KMS-11 (cell line): Measurements from ENCODE around the gene PHOSPHO1.

Experiments used
- H2AFZ ChIP-seq: fragments of 200-600 bp; sonication (generic); 2 replicates; pipeline ENCODE4 v1.6.1; 2016; ENCODE audit warnings: antibody characterized with exemption, mixed run types, low read depth
- H3K27ac ChIP-seq: fragments of 200-600 bp; sonication (generic); 2 replicates; pipeline ENCODE4 v1.6.1; 2016; ENCODE audit warnings: mild to moderate bottlenecking, mixed run types
- H3K27me3 ChIP-seq: fragments of 200-600 bp; sonication (generic); 2 replicates; pipeline ENCODE4 v1.6.1; 2017; ENCODE audit warnings: mild to moderate bottlenecking, low read depth, mixed run types, moderate library complexity; ENCODE audit not compliant: insufficient read depth
- H3K36me3 ChIP-seq: fragments of 200-600 bp; sonication (generic); 2 replicates; pipeline ENCODE4 v1.6.1; 2017; ENCODE audit warnings: mild to moderate bottlenecking, mixed run types; ENCODE audit not compliant: insufficient read depth
- H3K4me1 ChIP-seq: fragments of 200-600 bp; sonication (generic); 2 replicates; pipeline ENCODE4 v1.6.1; 2016; ENCODE audit warnings: mild to moderate bottlenecking, low read depth, mixed run types; ENCODE audit not compliant: poor library complexity, severe bottlenecking
- H3K4me2 ChIP-seq: fragments of 200-600 bp; sonication (generic); 2 replicates; pipeline ENCODE4 v1.7.0; 2016; ENCODE audit warnings: mild to moderate bottlenecking, mixed run types
- H3K4me3 ChIP-seq: fragments of 200-600 bp; sonication (generic); IDR thresholded peaks from 2 replicates; pipeline ENCODE4 v1.6.1; 2017; ENCODE audit warnings: low read depth, low read length, mixed read lengths; ENCODE audit not compliant: insufficient read depth
- H3K79me2 ChIP-seq: fragments of 200-600 bp; sonication (generic); 2 replicates; pipeline ENCODE4 v1.6.1; 2016; ENCODE audit warnings: low read depth, mixed run types; ENCODE audit not compliant: insufficient read depth
- H3K9ac ChIP-seq: fragments of 200-600 bp; sonication (generic); 2 replicates; pipeline ENCODE4 v1.6.1; 2016; ENCODE audit warnings: mild to moderate bottlenecking, mixed run types
- H4K20me1 ChIP-seq: fragments of 200-600 bp; sonication (generic); 2 replicates; pipeline ENCODE4 v1.6.1; 2016; ENCODE audit warnings: mild to moderate bottlenecking, mixed run types; ENCODE audit not compliant: insufficient read depth
- CTCF ChIP-seq: fragments of 200-600 bp; sonication (generic); conservative IDR thresholded peaks from 2 replicates; pipeline ENCODE4 v1.6.1; 2017; ENCODE audit warnings: low read depth, mild to moderate bottlenecking, antibody characterized with exemption, low read length, moderate library complexity, mixed read lengths

PHOSPHO1 gene

GRCh38 chr17:49224997-49225337, 5.6 kb downstream of the PHOSPHO1 start:
- TF ChIP-seq CTCF, result no peak
- H3K4me1 ChIP-seq, result peaks cover 8% of the 10 kb centered on the region
- no peak overlapping the region for H3K4me3 ChIP-seq
- H3K4me2 ChIP-seq, result no peak overlapping the region
- no peaks in the 10 kb centered on the region for H4K20me1 ChIP-seq
- no peaks in the 10 kb centered on the region for H3K79me2 ChIP-seq
- no peak overlapping the region for H3K9ac ChIP-seq
- no peaks in the 10 kb centered on the region for H3K36me3 ChIP-seq
- H2AFZ ChIP-seq, result no peak overlapping the region
- no peak overlapping the region for H3K27ac ChIP-seq
- H3K27me3 ChIP-seq, result peaks cover 44% of the 10 kb centered on the region

GRCh38 chr17:49224198-49224996, 6.2 kb downstream of the PHOSPHO1 start:
- no peak overlapping the region for H3K4me2 ChIP-seq
- TF ChIP-seq CTCF, result no peak

GRCh38 chr17:49223517-49224197, 6.9 kb downstream of the PHOSPHO1 start:
- Histone ChIP-seq H3K27ac (no peak overlapping the region), H3K27me3 (peaks cover 31% of the 10 kb centered on the region), H3K4me3 (no peak overlapping the region), H4K20me1 (no peaks in the 10 kb centered on the region), H3K4me2 (peak overlapping the region; percentile 39; the same call in 1 of the 2 replicates), H3K79me2 (no peaks in the 10 kb centered on the region), H3K36me3 (no peaks in the 10 kb centered on the region), H3K4me1 (peaks cover 8% of the 10 kb centered on the region), H3K9ac (no peak overlapping the region), H2AFZ (peak overlapping the region; percentile 17; the same call in 1 of the 2 replicates)
- TF ChIP-seq CTCF, result peak; percentile 97

More at GRCh38 chr17:49224198-49224996, 6.2 kb downstream of the PHOSPHO1 start:
- peaks cover 8% of the 10 kb centered on the region for H3K4me1 ChIP-seq
- H2AFZ ChIP-seq, result no peak overlapping the region; the same call in 1 of the 2 replicates
- no peak overlapping the region for H3K9ac ChIP-seq
- H3K27ac ChIP-seq, result no peak overlapping the region
- H3K4me3 ChIP-seq, result no peak overlapping the region
- H3K36me3 ChIP-seq, result no peaks in the 10 kb centered on the region
- peaks cover 38% of the 10 kb centered on the region for H3K27me3 ChIP-seq
- H4K20me1 ChIP-seq, result no peaks in the 10 kb centered on the region
- H3K79me2 ChIP-seq, result no peaks in the 10 kb centered on the region

- Histone ChIP-seq H3K4me1 (peaks cover 8% of the 10 kb centered on the region), H3K4me2 (peak overlapping the region; percentile 39; the same call in 1 of the 2 replicates), H4K20me1 (no peaks in the 10 kb centered on the region), H3K79me2 (no peaks in the 10 kb centered on the region), H2AFZ (peak overlapping the region; percentile 17; the same call in 1 of the 2 replicates), H3K27me3 (peaks cover 31% of the 10 kb centered on the region), H3K27ac (no peak overlapping the region), H3K4me3 (no peak overlapping the region), H3K36me3 (no peaks in the 10 kb centered on the region), H3K9ac (no peak overlapping the region)
- no peak for TF ChIP-seq CTCF
Measured at GRCh38 chr17:49223168-49223516, 7.4 kb downstream of the PHOSPHO1 start.
